Stimulated activated CD4-positive, alpha-beta T cell treated with anti-CD3 and anti-CD28 coated beads, TNF-alpha, amount 100 ng/mL, for 48 hours (primary cell): Measurements from ENCODE around the gene MID1.

Source experiments
- DNase-seq, 3 donors: peaks; one replicate each; pipeline ENCODE4 v3.0.0-alpha.2; 2020; ENCODE audit warnings: low read depth in 3 of 3

Gene MID1

DNA sequence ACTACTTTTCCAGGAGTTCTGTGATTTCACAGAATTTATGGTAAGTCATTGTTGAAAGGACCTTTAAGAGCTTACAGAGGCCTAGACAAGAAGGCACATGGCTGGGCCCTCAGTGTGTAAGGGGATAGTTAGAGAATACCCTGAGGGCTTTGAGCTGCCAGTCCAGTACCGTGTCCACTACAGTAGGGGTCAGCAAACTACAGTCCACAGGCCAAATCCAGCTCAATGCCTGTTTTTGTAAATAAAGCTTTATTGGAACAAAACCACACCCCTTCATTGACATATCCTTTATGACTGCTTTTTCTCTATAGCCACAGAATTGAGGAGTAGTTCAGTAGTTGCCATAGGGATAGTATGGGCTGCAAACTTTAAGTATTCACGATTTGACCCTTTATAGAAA, 176.2 kb downstream of the MID1 start:
- DNase-seq: no peak

DNA sequence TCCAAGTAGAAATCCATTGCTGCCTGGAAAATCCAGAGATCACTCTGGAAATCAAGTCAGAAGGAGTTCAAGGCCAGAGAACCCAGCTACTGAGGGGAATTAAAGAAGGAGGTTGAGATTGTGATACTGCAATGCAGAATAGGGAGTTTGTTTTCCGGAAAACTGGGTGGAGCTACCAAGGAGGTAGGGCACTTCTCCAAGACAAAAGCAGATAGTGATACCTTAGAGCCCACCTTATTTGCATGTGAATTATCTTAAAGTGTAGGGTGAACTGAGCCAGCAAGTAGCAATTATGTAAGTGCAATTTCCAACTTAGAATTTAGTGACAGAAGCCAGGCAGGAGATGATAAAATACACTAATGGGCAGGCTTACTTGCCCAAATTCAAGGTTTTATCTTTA, 178.9 kb downstream of the MID1 start:
- no peak for DNase-seq

DNA sequence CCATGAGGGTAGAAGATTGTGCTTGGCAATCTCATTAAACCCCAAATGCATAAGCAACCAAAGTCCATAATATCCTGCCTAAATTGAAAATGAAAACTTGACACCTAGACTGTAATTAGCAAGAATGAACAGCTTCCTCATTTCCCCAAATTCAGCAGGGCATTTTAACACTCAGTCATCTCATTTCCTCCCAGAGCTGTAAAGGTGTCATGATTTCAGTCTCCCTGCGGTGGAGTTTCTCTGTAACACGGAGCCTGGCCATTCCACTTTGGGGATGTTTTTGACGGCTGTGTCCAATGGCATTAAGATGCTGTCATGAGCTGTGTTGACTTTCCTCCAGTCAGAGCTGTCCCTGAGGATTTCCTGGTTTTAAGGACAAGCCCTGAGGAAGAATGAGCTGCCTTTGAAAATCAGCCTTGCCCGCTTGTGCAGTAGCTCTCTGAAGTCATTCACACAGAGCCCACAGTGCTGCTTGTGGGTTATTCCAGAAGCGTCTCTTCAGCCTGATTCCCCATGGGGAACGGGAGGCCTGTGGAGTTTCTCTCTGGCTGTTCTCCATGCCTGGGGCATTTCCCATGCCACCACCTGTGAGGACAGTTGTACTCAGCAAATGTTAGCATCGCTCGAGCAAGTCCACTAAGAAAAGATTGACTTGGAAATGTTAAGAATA, 187.0 kb downstream of the MID1 start:
- DNase-seq: no peak

DNA sequence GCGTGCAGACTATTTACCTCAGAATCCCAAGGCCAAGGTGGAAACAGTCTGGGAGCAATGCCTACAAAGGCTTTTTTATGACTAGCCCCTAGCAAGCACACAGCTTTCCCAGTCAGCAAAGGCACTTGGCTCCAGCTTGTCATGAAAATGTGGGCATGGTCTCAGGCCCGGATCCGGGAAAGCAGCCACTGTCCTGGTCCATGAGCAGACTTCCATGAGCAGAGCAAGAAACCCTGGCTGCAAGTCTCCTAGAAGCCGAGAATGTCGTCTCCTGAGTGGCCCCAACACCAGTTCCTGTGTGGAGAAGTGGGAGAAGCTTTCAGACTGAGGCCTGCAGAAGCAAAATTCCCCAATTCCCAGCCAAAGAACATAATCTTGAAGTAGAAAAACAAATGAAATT, 190.5 kb downstream of the MID1 start:
- no peak for DNase-seq

DNA sequence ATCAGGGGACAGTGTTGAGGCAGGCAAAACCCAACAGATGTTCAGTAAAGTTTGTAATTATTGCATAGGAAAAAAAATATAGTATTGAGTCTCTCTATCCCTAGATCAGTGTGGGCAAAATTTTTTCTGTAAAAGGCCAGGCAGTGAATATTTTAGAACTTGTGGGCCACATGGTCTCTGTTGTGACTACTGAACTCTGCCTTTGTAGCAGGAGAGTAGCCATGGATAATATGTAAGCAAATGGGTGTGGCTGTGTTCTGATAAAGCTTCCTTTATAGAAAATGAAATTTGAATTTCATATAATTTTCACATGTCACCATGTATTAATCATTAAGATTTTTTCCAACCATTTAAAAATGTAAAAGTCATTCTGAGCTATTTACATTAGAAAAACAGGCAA, 193.1 kb downstream of the MID1 start:
- DNase-seq: no peak

DNA sequence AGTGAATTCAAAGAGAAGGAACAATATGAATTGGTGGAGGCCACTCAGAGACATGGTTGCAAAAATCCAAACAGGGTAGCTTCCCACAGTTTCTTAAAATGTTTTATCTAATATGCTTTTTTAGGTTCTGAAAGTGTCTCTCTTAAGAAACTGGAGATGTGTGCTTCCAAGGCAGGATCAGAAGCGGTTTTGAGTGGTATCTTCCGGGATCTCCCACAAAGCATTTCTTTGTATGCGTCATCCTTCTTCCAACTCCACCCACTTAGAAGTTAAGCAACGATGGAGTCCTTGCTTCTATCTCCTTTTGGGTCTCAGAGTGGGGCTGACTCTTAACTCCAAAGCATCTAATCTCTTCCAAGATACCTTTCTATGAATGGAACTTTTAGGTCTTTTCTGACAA, 196.7 kb downstream of the MID1 start:
- no peak for DNase-seq

DNA sequence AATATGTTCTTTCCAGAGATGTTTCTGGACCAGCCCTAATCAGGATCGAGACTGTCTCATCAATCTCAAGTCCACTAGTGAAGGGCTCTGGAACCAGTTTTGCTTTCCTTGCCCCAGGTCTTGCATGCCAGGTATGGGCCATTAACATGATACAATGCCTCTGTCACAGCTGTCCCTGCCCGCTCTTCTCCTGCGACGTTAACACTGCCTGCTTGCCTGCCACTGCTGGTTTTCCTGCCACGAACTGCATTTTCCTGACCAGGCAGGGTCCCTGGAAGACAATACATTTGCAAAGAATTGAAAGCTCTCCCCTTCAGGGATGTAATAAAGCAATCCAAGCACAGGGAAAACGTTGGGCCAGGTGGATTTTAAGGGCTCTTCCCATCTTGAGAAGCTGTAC, 200.3 kb downstream of the MID1 start:
- no peak for DNase-seq

DNA sequence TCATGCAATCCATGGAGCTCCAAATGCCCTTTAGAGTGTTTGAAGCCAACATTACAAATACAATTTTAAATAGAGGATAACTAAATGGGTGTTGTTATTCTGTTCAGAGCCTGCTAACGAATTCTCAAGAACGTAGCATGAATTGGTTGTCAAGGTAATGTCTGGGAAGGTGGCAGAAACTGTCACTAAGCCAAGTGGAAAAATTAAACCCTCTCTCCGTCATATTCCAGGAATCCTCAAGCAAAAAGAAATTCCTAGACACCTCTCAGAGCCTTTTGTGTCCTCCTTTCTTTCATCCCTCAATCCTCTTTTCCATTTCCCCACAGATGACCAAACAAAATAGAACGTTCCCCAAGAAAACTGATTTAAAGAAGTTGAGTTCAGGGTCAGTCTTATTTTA, 204.0 kb downstream of the MID1 start:
- no peak for DNase-seq

DNA sequence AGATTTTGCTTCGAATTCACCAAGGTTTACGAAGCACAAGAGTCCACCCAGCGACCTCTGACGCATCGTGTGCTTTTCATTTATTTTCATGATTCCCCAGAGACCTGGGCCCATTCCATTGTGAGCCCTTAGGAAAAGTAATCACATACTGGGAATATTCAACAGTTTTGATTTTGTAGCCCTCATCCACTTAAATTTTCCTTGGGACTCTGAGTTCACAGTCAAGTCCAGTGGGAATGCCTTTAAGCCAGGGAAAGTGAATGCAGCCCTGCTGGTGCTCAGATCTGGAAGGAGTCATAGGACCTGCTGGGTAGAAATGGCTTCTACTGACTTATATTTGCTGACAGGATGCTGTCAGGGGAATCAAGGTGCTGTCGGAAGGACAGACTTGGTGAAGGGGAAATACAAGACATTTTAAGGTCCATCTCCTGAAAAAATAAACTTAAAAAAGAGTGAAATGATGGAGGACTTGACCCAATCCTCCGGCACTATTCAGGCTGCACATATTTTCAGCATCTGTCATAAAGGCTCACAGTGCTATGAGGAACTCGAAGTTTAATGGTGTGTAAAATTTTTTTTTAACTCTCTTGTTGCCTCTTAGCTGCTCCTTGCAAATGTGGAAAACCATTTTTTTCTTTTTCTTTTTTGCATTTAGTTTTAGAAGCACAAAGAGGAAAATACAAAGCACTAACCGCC, 204.9 kb downstream of the MID1 start:
- no peak for DNase-seq

DNA sequence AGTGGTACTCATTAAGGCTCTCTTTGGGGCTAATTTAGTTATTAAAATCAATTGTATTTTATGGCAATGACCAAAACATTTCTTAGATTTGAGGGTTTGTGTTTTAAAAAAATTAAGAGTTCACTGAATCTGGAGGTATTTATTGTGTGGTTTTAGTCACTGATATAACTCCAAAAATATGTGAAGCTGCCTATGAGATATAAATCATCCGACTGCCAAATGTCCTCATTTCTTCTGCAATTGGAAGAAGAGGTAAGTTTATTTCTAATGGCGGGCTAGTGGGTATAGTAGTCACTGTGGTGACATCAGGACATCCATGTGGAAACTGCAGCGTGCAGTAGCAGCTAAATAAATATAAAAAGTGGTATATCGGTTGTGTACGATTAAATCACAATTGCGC, 205.5 kb downstream of the MID1 start:
- DNase-seq: no peak

DNA sequence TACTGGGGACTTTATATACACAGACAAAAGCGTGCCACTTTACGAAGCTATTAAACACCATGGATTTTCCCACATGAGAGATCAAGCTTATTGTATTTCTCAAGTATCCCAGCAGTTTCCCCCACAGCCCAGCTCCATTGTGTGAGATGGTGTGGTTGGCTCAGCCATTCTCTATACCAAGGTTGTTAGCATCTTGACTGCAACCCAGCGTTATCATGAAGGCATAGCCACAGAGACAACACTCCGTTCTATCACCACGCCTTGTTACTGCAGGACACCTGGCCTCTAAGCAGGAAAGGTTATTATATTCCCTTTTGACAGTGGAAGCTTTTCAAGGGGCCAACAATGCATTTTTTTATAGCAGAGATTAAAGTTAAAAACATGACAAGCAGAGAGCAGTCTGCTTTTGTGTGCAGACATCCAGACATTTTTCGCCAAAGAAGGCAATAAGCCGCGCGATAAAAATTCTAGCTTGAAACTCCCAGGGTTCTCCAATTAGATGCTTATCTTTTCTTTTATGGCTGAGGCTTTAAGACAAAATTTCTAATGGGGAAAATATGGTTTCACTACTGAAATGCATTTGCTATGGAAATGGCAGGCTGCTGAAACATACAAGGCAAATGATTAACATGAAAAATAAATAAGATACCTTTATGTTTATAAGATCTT, 206.1 kb downstream of the MID1 start:
- no peak for DNase-seq

DNA sequence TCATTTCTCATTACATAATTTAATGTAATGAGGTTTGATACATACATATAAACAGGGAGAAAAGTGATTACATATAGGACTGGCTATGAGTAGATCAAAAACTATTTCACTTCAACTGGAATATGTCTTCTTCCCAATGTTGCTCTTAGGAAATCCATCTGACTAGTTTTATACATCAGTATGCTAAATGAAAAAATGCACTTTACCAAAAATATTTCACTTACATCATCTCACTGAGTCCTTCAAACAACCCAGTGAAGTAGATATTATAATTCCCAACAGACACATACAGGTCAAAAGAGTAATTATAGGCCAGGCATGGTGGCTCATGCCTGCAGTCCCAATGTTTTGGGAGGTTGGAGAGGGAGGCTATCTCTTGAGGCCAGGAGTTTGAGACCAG, 215.9 kb downstream of the MID1 start:
- no peak for DNase-seq

DNA sequence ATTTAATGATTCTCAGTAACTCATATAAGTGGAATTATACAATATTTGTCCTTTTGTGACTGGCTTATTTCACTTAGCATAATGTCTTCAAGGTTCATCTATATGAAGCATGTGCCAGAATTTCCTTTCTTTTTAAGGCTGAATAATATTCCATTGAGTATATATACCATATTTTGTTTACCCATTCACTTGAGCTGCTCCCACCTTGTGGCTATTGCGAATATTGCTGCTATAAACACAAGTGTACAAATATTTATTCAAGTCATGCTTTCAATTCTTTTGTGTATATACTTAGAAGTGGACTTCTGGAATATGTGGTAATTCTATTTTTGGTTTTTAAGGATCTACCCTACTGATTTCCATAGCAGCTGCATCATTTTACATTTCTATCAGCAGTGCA, 219.1 kb downstream of the MID1 start:
- no peak for DNase-seq

DNA sequence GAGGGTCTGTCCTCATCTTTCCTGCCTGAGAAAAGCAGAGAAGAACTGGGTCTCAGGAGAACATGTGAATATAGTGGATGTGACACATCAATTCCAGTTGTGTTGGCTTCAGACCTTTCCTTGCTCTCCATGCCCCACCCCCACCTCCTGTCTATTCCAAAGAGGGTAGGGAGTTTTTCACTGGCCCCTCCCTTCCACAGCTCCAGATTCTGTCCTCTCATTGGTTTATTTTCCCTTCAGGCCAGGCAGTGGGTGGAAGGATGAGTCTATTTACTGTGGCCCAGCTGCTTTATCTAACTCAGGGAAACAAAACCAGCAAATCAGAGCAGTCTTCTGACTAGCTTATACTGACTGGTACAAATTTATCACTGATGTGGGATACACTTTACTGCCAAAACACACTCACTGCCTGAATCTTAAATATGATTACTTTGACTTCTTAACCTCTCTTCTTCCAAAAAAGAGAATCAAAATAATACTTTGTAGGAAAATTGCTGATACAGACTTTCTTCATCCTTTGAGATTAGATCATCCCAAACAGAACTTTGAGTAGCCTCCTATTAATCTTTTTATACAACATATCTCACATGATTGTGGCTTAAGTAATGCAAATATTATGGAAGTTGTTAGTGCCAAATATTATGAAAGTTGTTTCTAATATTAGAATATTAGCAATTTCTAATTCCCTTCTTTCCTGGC, 221.2 kb downstream of the MID1 start:
- no peak for DNase-seq

DNA sequence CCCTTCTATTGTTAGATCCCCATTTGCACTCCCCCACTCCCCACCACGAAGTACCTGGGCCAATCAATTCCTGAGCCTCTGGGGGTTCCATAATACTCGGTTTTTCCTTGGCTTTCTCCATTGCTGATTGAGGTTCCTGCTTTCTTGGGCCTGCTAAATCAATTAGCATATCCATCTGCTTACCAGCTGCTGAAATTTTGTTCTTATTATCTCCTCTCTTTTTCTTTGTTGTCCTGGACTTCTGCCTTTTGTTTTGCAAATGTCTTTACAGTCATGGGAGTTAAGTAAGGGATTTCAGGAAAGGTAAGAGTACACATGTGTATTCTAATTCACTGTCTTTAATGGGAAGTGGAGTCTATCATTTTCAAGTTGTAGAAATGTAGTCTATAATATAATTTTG, 222.2 kb downstream of the MID1 start:
- DNase-seq: no peak

DNA sequence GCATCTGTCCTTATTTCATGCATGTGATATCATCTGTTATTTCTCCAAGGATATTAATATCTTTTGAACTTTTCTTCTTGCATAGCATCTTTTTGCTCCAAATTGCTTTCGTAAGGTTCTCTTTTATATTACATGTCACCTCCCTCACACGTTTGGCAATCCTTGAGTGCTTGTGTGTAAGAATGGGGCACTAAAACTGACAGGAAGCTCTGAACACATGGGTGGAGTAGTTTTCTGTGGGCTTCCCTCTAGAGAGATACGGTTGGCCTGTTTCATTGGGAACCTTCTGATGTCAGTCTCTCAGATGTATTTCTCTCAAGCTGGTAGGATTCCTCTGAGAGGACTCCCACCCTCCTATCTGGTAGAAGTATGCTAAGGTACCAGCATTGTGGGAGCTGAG, 223.0 kb downstream of the MID1 start:
- no peak for DNase-seq

DNA sequence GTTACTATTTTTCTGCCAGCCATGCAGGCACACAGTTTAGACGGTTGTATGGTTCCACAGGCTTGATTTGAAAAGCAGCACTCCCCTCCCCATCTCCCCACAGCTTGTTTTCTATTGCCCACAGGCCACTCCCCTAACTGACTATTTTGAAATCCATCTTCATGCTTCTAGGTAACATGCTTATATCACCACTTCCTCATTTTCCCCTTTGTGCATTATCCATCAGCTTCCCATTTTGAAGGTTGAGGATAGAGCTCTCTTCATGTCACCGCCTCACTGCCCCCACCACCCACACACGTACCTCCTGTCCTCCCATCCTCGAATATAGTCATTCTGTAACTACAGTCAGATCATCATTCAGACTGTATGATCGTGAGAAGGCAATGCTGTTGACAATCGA, 224.7 kb downstream of the MID1 start:
- DNase-seq: no peak
